Liver (tissue), 9 donors: ENCODE results near the gene CAPN2. TPM values are rescaled to one million over a fixed set of nuclear protein-coding genes. Genes with fewer than 3 reads are reported as not detected.

Source experiments
- DNase-seq: peaks from one replicate; pipeline ENCODE4 v3.0.0-alpha.2; 2017; ENCODE audit warnings: low spot score
- H3K27ac ChIP-seq, 2 donors: one replicate each; pipeline ENCODE4 v1.7.0; 2013; ENCODE audit warnings: inconsistent platforms in 2 of 2, low read length in 2 of 2, control low read depth in 1 of 2, low read depth in 1 of 2, mild to moderate bottlenecking in 1 of 2
- H3K27me3 ChIP-seq, 4 donors: one replicate each; pipeline versions ENCODE4 v1.6.1 to v1.7.0; 2013; ENCODE audit warnings: low read length in 3 of 4, inconsistent platforms in 1 of 4, mild to moderate bottlenecking in 1 of 4, moderate library complexity in 1 of 4; ENCODE audit not compliant: control insufficient read depth in 4 of 4, insufficient read depth in 4 of 4
- H3K36me3 ChIP-seq, 4 donors: one replicate each; pipeline versions ENCODE4 v1.6.1 to v1.7.0; 2013; ENCODE audit warnings: low read length in 3 of 4, mild to moderate bottlenecking in 3 of 4, low read depth in 1 of 4, moderate library complexity in 1 of 4; ENCODE audit not compliant: control insufficient read depth in 4 of 4, insufficient read depth in 3 of 4
- H3K4me1 ChIP-seq, 4 donors: one replicate each; pipeline versions ENCODE4 v1.6.1 to v1.7.0; 2013; ENCODE audit warnings: low read length in 3 of 4, mild to moderate bottlenecking in 3 of 4, moderate library complexity in 1 of 4; ENCODE audit not compliant: control insufficient read depth in 4 of 4, insufficient read depth in 4 of 4
- H3K4me3 ChIP-seq, 3 donors: one replicate each; pipeline versions ENCODE4 v1.6.1 to v1.7.0; 2013; ENCODE audit warnings: low read length in 3 of 3, control low read depth in 1 of 3, low read depth in 1 of 3, mild to moderate bottlenecking in 1 of 3
- H3K9ac ChIP-seq, 2 donors: one replicate each; pipeline ENCODE4 v1.7.0; 2013; ENCODE audit warnings: low read length in 2 of 2, mild to moderate bottlenecking in 2 of 2, moderate library complexity in 2 of 2, control low read depth in 1 of 2, low read depth in 1 of 2
- H3K9me3 ChIP-seq, 4 donors: one replicate each; pipeline versions ENCODE4 v1.6.1 to v1.7.0; 2013; ENCODE audit warnings: low read length in 3 of 4; ENCODE audit not compliant: control insufficient read depth in 4 of 4
- ATF3 ChIP-seq: IDR thresholded peaks from 2 replicates; pipeline ENCODE4 v1.6.1; 2016; ENCODE audit warnings: antibody characterized with exemption
- CTCF ChIP-seq: fragments of 150-350 bp; IDR thresholded peaks from 2 replicates; pipeline ENCODE4 v1.5.1; 2017; ENCODE audit warnings: improper control_type of control experiment, low read depth, low read length; ENCODE audit not compliant: missing input control
- FOXA1 ChIP-seq: IDR thresholded peaks from 2 replicates; pipeline ENCODE4 v1.6.1; 2016; ENCODE audit warnings: antibody characterized with exemption
- FOXA2 ChIP-seq: IDR thresholded peaks from 2 replicates; pipeline ENCODE4 v1.6.1; 2016; ENCODE audit warnings: antibody characterized with exemption
- GABPA ChIP-seq, 2 donors: IDR thresholded peaks in 1 of 2; conservative IDR thresholded peaks in 1 of 2; 2 replicates each; pipeline ENCODE4 v1.6.1; 2016; ENCODE audit warnings: antibody characterized with exemption in 2 of 2, mild to moderate bottlenecking in 1 of 2, moderate library complexity in 1 of 2
- HNF4A ChIP-seq, 2 donors: conservative IDR thresholded peaks; 2 replicates each; pipeline ENCODE4 v1.6.1; 2016; ENCODE audit warnings: antibody characterized with exemption in 2 of 2, mild to moderate bottlenecking in 2 of 2
- HNF4G ChIP-seq: IDR thresholded peaks from 2 replicates; pipeline ENCODE4 v1.6.1; 2016; ENCODE audit warnings: antibody characterized with exemption
- JUND ChIP-seq, 2 donors: IDR thresholded peaks; 2 replicates each; pipeline ENCODE4 v1.6.1; 2016; ENCODE audit warnings: antibody characterized with exemption in 2 of 2
- MAX ChIP-seq: IDR thresholded peaks from 2 replicates; pipeline ENCODE4 v1.6.1; 2016; ENCODE audit warnings: antibody characterized with exemption
- NR2F2 ChIP-seq: IDR thresholded peaks from 2 replicates; pipeline ENCODE4 v1.6.1; 2016; ENCODE audit warnings: antibody characterized with exemption
- RAD21 ChIP-seq, 2 donors: IDR thresholded peaks; 2 replicates each; pipeline ENCODE4 v1.6.1; 2016; ENCODE audit warnings: antibody characterized with exemption in 2 of 2, mild to moderate bottlenecking in 2 of 2
- REST ChIP-seq: IDR thresholded peaks from 2 replicates; pipeline ENCODE4 v1.6.1; 2016; ENCODE audit warnings: antibody characterized with exemption, mild to moderate bottlenecking
- RXRA ChIP-seq, 2 donors: IDR thresholded peaks; 2 replicates each; pipeline ENCODE4 v1.6.1; 2017 to 2018; ENCODE audit warnings: antibody characterized with exemption in 2 of 2, mild to moderate bottlenecking in 1 of 2
- SP1 ChIP-seq: IDR thresholded peaks from 2 replicates; pipeline ENCODE4 v1.6.1; 2018; ENCODE audit warnings: antibody characterized with exemption, mild to moderate bottlenecking
- TAF1 ChIP-seq: conservative IDR thresholded peaks from 2 replicates; pipeline ENCODE4 v1.6.1; 2016; ENCODE audit warnings: antibody characterized with exemption, mild to moderate bottlenecking
- YY1 ChIP-seq: IDR thresholded peaks from 2 replicates; pipeline ENCODE4 v1.6.1; 2016; ENCODE audit warnings: antibody characterized with exemption, mild to moderate bottlenecking
- ZBTB33 ChIP-seq: IDR thresholded peaks from 2 replicates; pipeline ENCODE4 v1.6.1; 2016; ENCODE audit warnings: antibody characterized with exemption
- WGBS: extraction: QIAGEN DNeasy Blood & Tissue Kit; methylation state at CpG from one replicate; pipeline ENCODE4 v1.1.7; 2013; 5-methylcytosine and 5-hydroxymethylcytosine counted together
- polyA plus RNA-seq, 2 donors: library from polyadenylated mRNA; stranded (reverse) in 1 of 2; unstranded in 1 of 2; fragments of 200-250 nt in 1 of 2; fragments of >200 nt in 1 of 2; fragmentation: Nextera tagmentation in 1 of 2; extraction: Ambion mirVana in 1 of 2; gene quantifications; one replicate each; pipeline versions ENCODE4 v1.2.1 to v1.2.3, GENCODE V29; 2013 to 2015
- total RNA-seq, 2 donors: library from RNA; depleted of rRNA; stranded (reverse); fragments of >200 nt; gene quantifications; one replicate each; pipeline ENCODE4 v1.2.3, GENCODE V29; 2014
- donor health status: healthy.
- donor health status: healthy.
- donor health status: healthy.
- donor health status: healthy.
- donor health status: healthy.

Gene CAPN2
- total and polyA plus RNA-seq, 4 donors: 11.2 to 20.7 (median 15.5) TPM

- H3K9ac ChIP-seq: no peak overlapping the region
- TF ChIP-seq REST: no peak
- no peak for TF ChIP-seq NR2F2
- TF ChIP-seq HNF4G: no peak
- no peak for TF ChIP-seq HNF4A (conservative IDR thresholded peaks at IDR 0.05)
- TF ChIP-seq SP1: no peak
- no peak for TF ChIP-seq MAX
- TF ChIP-seq CTCF: peak; percentile 56
- peak; percentile 88 to 95 for TF ChIP-seq RAD21 (IDR thresholded peaks at IDR 0.05)
- TF ChIP-seq ZBTB33: no peak
- TF ChIP-seq FOXA1: no peak
- H3K4me3 ChIP-seq: no peak overlapping the region
- no peaks in the 10 kb centered on the region for H3K27me3 ChIP-seq
- no peak overlapping the region for H3K27ac ChIP-seq
- WGBS: 72% methylated on average over 7 of the region's 7 CpGs
- H3K36me3 ChIP-seq: no peaks in the 10 kb centered on the region
- no peak for DNase-seq
- H3K9me3 ChIP-seq: peaks cover 0 to 4% (median 1%) of the 10 kb centered on the region in 4 donors
- H3K4me1 ChIP-seq: no peaks in the 10 kb centered on the region
Measured at GRCh38 chr1:223670458-223671159, 41.7 kb upstream of the CAPN2 start.

GRCh38 chr1:223674119-223674890, 38.0 kb upstream of the CAPN2 start:
- no peaks in the 10 kb centered on the region for H3K4me1 ChIP-seq
- no peak overlapping the region for H3K4me3 ChIP-seq
- 69% methylated on average over 5 of the region's 5 CpGs for WGBS
- no peak overlapping the region for H3K27ac ChIP-seq
- H3K36me3 ChIP-seq: no peaks in the 10 kb centered on the region
- DNase-seq: no peak
- H3K9ac ChIP-seq: no peak overlapping the region
- H3K9me3 ChIP-seq: peaks cover 0 to 4% (median 2%) of the 10 kb centered on the region in 4 donors
- no peaks in the 10 kb centered on the region for H3K27me3 ChIP-seq
- TF ChIP-seq FOXA2: no peak
- TF ChIP-seq CTCF: no peak
- TF ChIP-seq MAX: no peak
- TF ChIP-seq ATF3: no peak
- no peak for TF ChIP-seq NR2F2
- TF ChIP-seq HNF4A (conservative IDR thresholded peaks at IDR 0.05): no peak
- TF ChIP-seq HNF4G: no peak
- TF ChIP-seq SP1: no peak
- TF ChIP-seq ZBTB33: no peak
- no peak for TF ChIP-seq RAD21 (IDR thresholded peaks at IDR 0.05)
- no peak for TF ChIP-seq GABPA (IDR thresholded peaks at IDR 0.05 in 1 of 2, conservative IDR thresholded peaks at IDR 0.05 in 1 of 2)
- TF ChIP-seq YY1: no peak
- no peak for TF ChIP-seq TAF1
- TF ChIP-seq RXRA (IDR thresholded peaks at IDR 0.05): no peak
- no peak for TF ChIP-seq JUND (IDR thresholded peaks at IDR 0.05)
